Colonic mucosa (tissue), 4 donors: ENCODE results near the gene PLPP3. TPM values are rescaled to one million over a fixed set of nuclear protein-coding genes. Genes with fewer than 3 reads are reported as not detected.

Experiments
- DNase-seq: peaks from one replicate; pipeline ENCODE4 v3.0.0-alpha.2; 2020
- H3K27ac ChIP-seq: fragments of 200-600 bp; one replicate; pipeline ENCODE4 v1.8.0; 2021
- H3K27me3 ChIP-seq: fragments of 200-600 bp; one replicate; pipeline ENCODE4 v1.8.0; 2021
- H3K36me3 ChIP-seq: fragments of 200-600 bp; one replicate; pipeline ENCODE4 v1.8.0; 2021
- H3K4me1 ChIP-seq: fragments of 200-600 bp; one replicate; pipeline ENCODE4 v1.8.0; 2021; ENCODE audit warnings: mild to moderate bottlenecking
- H3K4me3 ChIP-seq: fragments of 200-600 bp; one replicate; pipeline ENCODE4 v1.8.0; 2021
- H3K9ac ChIP-seq, 2 donors: one replicate each; pipeline ENCODE4 v1.7.0; 2013; ENCODE audit warnings: control low read depth in 2 of 2, low read depth in 2 of 2, low read length in 2 of 2
- H3K9me3 ChIP-seq: fragments of 200-600 bp; one replicate; pipeline ENCODE4 v1.8.0; 2021
- CTCF ChIP-seq: fragments of 200-600 bp; IDR thresholded peaks from one replicate; pipeline ENCODE4 v1.8.0; 2022; ENCODE audit warnings: antibody characterized with exemption, mild to moderate bottlenecking
- intact Hi-C: fragments of 100-400 bp; cut with DNase I; formaldehyde crosslinking; loops from one replicate; pipeline ENCODE4 v1.14.1; 2022
- total RNA-seq, 2 donors: library from RNA; stranded (reverse); fragmentation: NEBNext Ultra II Directional in 1 of 2; extraction: Animal tissue kit (Norgen Biotek cat#: 25700) in 1 of 2; gene quantifications; one replicate each; pipeline ENCODE4 v1.2.1, GENCODE V29; 2021
- donor health status: healthy.
- donor health status: DM: no; HTN: no; CAD: no.
- donor health status: DM: no; HTN: no; CAD: no.

PLPP3 gene
- total RNA-seq, 2 donors from 2014 or later, result 18.6 to 33.3 TPM

- H3K9ac ChIP-seq, result no peak overlapping the region
- no peak for TF ChIP-seq CTCF
- no peaks in the 10 kb centered on the region for H3K36me3 ChIP-seq
- intact Hi-C loops, result no loop called here
- H3K9me3 ChIP-seq, result no peaks in the 10 kb centered on the region
- H3K27me3 ChIP-seq, result no peaks in the 10 kb centered on the region
- no peak overlapping the region for H3K27ac ChIP-seq
- H3K4me1 ChIP-seq, result peaks cover 16% of the 10 kb centered on the region
- no peak for DNase-seq
- no peak overlapping the region for H3K4me3 ChIP-seq
These were observed 69.4 kb downstream of the PLPP3 start for GRCh38 chr1:56509713-56510641.

GRCh38 chr1:56508523-56508983 lies 70.8 kb downstream of the PLPP3 start:
- TF ChIP-seq CTCF, result no peak
- Histone ChIP-seq H3K27me3 (no peaks in the 10 kb centered on the region), H3K9me3 (no peaks in the 10 kb centered on the region), H3K4me1 (peaks cover 16% of the 10 kb centered on the region), H3K27ac (peak overlapping the region; percentile 45), H3K9ac (no peak overlapping the region), H3K36me3 (no peaks in the 10 kb centered on the region), H3K4me3 (no peak overlapping the region)
- peak; percentile 88 for DNase-seq
- intact Hi-C loops, result no loop called here

- Histone ChIP-seq H3K27me3 (no peaks in the 10 kb centered on the region), H3K9me3 (no peaks in the 10 kb centered on the region), H3K4me1 (peaks cover 16% of the 10 kb centered on the region), H3K27ac (peak overlapping the region; percentile 45), H3K36me3 (no peaks in the 10 kb centered on the region), H3K9ac (no peak overlapping the region), H3K4me3 (no peak overlapping the region)
- intact Hi-C loops, result no loop called here
- no peak for DNase-seq
- TF ChIP-seq CTCF, result no peak
These were observed 71.3 kb downstream of the PLPP3 start for GRCh38 chr1:56507925-56508522.

- Histone ChIP-seq H3K9me3 (no peaks in the 10 kb centered on the region), H3K4me1 (peaks cover 16% of the 10 kb centered on the region), H3K27me3 (no peaks in the 10 kb centered on the region), H3K9ac (peak overlapping the region in 1 of 2 donors; percentile 14), H3K27ac (peak overlapping the region; percentile 43), H3K36me3 (no peaks in the 10 kb centered on the region), H3K4me3 (no peak overlapping the region)
- no peak for DNase-seq
- intact Hi-C loops, result no loop called here
- no peak for TF ChIP-seq CTCF
These were observed 72.3 kb downstream of the PLPP3 start for GRCh38 chr1:56506951-56507491.
